ENCODE measurements around the gene ATL2.

- TF ChIP-seq CTCF (IDR thresholded peaks at IDR 0.05; ENCODE audit: extremely low read depth in 1 of 2, insufficient read depth in 1 of 2, low read depth in 1 of 2, low read length in 2 of 2) (no peak), POLR2AphosphoS5 (IDR thresholded peaks at IDR 0.05; ENCODE audit: insufficient read depth, low read depth, low read length) (no peak), EZH2 (IDR thresholded peaks at IDR 0.05; ENCODE audit: borderline replicate concordance, low read depth, low read length, severe bottlenecking) (no peak), POLR2A (IDR thresholded peaks at IDR 0.05; ENCODE audit: low read depth, low read length) (no peak), MAX (IDR thresholded peaks at IDR 0.05; ENCODE audit: insufficient read depth, insufficient read length) (no peak), FOS (IDR thresholded peaks at IDR 0.05; ENCODE audit: borderline replicate concordance, insufficient read depth, low read length) (no peak)
Measured at GRCh38 chr2:38386377-38386776, 9.3 kb upstream of the ATL2 start.
